K562 (cell line): ENCODE measurements around the gene ARHGEF40. TPM values are rescaled to one million over a fixed set of nuclear protein-coding genes. Genes with fewer than 3 reads are reported as not detected.

Experiments used
- ATAC-seq: fragments of 200-7000 bp; cut with Tn5 transposase; 3 replicates; pipeline ENCODE4 v1.9.1; 2020; ENCODE audit warnings: moderate library complexity
- BruUV-seq: library from RNA; stranded (reverse); fragments of 400-500 nt; replicated peaks from 2 replicates; lab custom pipeline; 2021; lab: Mats Ljungman, UMichigan
- CTCF ChIA-PET: fragments of 300-600 bp; formaldehyde crosslinking; extraction: SDS; loops from one replicate; lab custom pipeline; 2021; ENCODE audit warnings: low intra/inter-chr PET ratio; lab: Yijun Ruan, JAX
- POLR2A ChIA-PET: fragments of 300-600, 350-650 bp; sonication (Branson Sonifier 250); formaldehyde crosslinking; extraction: SDS; loops from one replicate; lab custom pipeline; 2021; ENCODE audit warnings: antibody characterized with exemption, inconsistent platforms; lab: Yijun Ruan, JAX
- DNase-seq, 4 experiments: peaks; one replicate each; pipeline versions ENCODE4 v3.0.0 to v3.0.0-alpha.2; 2011 to 2018; ENCODE audit warnings: low spot score in 3 of 4, mixed read lengths in 3 of 4; ENCODE audit errors: extremely low read depth in 1 of 4
- FAIRE-seq: peaks from 2 replicates; lab custom pipeline; 2011; peaks lifted over from hg19 to GRCh38; lab: Jason Lieb, UNC
- H2AFZ ChIP-seq: 2 replicates; pipeline ENCODE4 v1.6.0; 2011; ENCODE audit warnings: low read depth, low read length, control low read depth, inconsistent platforms
- H3K27ac ChIP-seq: fragments of 200-600 bp; 3 replicates; pipeline ENCODE4 v1.8.0; 2011; ENCODE audit warnings: low read depth, mild to moderate bottlenecking, control low read depth, inconsistent platforms, low read length, moderate library complexity, mixed read lengths; ENCODE audit errors: extremely low read depth
- H3K27me3 ChIP-seq, 2 experiments: fragments of 300-600 bp in 1 of 2; 2 replicates in 1 of 2; 3 replicates in 1 of 2; pipeline versions ENCODE4 v1.6.0 to v1.8.0; 2011; ENCODE audit warnings: inconsistent platforms in 2 of 2, low read length in 2 of 2, mild to moderate bottlenecking in 1 of 2, mixed read lengths in 1 of 2, moderate library complexity in 1 of 2; ENCODE audit not compliant: control insufficient read depth in 2 of 2, insufficient read depth in 2 of 2
- H3K36me3 ChIP-seq: fragments of 300-600 bp; 3 replicates; pipeline ENCODE4 v1.8.0; 2011; ENCODE audit warnings: mild to moderate bottlenecking, low read length, inconsistent platforms; ENCODE audit not compliant: control insufficient read depth, insufficient read depth
- H3K4me1 ChIP-seq, 2 experiments: fragments of 200-600 bp in 1 of 2; replicated peaks in 1 of 2; 2 replicates in 1 of 2; 3 replicates in 1 of 2; pipeline versions ENCODE4 v1.5.1 to v1.8.0; 2011; ENCODE audit warnings: inconsistent platforms in 2 of 2, low read length in 2 of 2, mild to moderate bottlenecking in 1 of 2, mixed read lengths in 1 of 2, moderate library complexity in 1 of 2; ENCODE audit not compliant: control insufficient read depth in 2 of 2, insufficient read depth in 2 of 2
- H3K4me2 ChIP-seq: 2 replicates; pipeline ENCODE4 v1.6.1; 2011; ENCODE audit warnings: low read length, control low read depth, inconsistent platforms, mixed read lengths; ENCODE audit not compliant: insufficient read depth
- H3K4me3 ChIP-seq: fragments of 200-600 bp; sonication (generic), shearing (Covaris generic); 2 replicates; pipeline ENCODE4 v1.5.1; 2016; ENCODE audit warnings: control low read depth, inconsistent platforms
- H3K79me2 ChIP-seq: fragments of 200-600 bp; 3 replicates; pipeline ENCODE4 v1.8.0; 2011; ENCODE audit warnings: low read length, inconsistent platforms; ENCODE audit not compliant: control insufficient read depth, insufficient read depth
- H3K9ac ChIP-seq, 2 experiments: 2 replicates each; pipeline versions ENCODE4 v1.6.0 to v1.6.1; 2011; ENCODE audit warnings: low read depth in 2 of 2, low read length in 2 of 2, control low read depth in 1 of 2, inconsistent platforms in 1 of 2, mild to moderate bottlenecking in 1 of 2, mixed read lengths in 1 of 2; ENCODE audit not compliant: insufficient read depth in 1 of 2
- H3K9me1 ChIP-seq: one replicate; pipeline ENCODE4 v1.6.0; 2011; ENCODE audit warnings: inconsistent platforms, mild to moderate bottlenecking, low read length, moderate library complexity; ENCODE audit not compliant: control insufficient read depth, insufficient read depth
- H3K9me3 ChIP-seq: replicated peaks from 2 replicates; pipeline ENCODE4 v1.5.1; 2011; ENCODE audit warnings: low read depth, low read length, inconsistent platforms; ENCODE audit not compliant: control insufficient read depth, insufficient read depth
- H4K20me1 ChIP-seq: replicated peaks from 2 replicates; pipeline ENCODE4 v1.6.1; 2011; ENCODE audit warnings: low read length, inconsistent platforms, mixed read lengths; ENCODE audit not compliant: control insufficient read depth, insufficient read depth
- CREB1 ChIP-seq, 2 experiments: sonication (generic) in 1 of 2; formaldehyde crosslinking in 1 of 2; IDR thresholded peaks; 2 replicates each; pipeline versions ENCODE4 v1.6.1 to v1.8.0; 2012 to 2022; ENCODE audit warnings: inconsistent platforms in 1 of 2, mild to moderate bottlenecking in 1 of 2, missing genetic modification reagents in 1 of 2, moderate library complexity in 1 of 2
- MEIS2 ChIP-seq: fragments of 450-650 bp; IDR thresholded peaks from 2 replicates; pipeline ENCODE4 v1.6.1; 2014; ENCODE audit warnings: mild to moderate bottlenecking; ENCODE audit not compliant: partially characterized antibody
- SOX6 ChIP-seq: fragments of 450-650 bp; IDR thresholded peaks from 2 replicates; pipeline ENCODE4 v1.6.1; 2014; ENCODE audit warnings: mild to moderate bottlenecking
- ZBTB17 ChIP-seq: fragments of 450-650 bp; formaldehyde crosslinking; IDR thresholded peaks from 2 replicates; pipeline ENCODE4 v1.4.0; 2020; ENCODE audit warnings: mild to moderate bottlenecking
- ZNF146 ChIP-seq: IDR thresholded peaks from one replicate; pipeline ENCODE4 v1.6.1; 2018; ENCODE audit warnings: missing compliant biosample characterization; ENCODE audit not compliant: unreplicated experiment
- ZNF224 ChIP-seq: sonication (generic); formaldehyde crosslinking; IDR thresholded peaks from 2 replicates; pipeline ENCODE4 v1.8.0; 2022; ENCODE audit warnings: mild to moderate bottlenecking, missing genetic modification reagents
- ZNF324 ChIP-seq: fragments of 250-450 bp; sonication (Bioruptor Pico); IDR thresholded peaks from 2 replicates; pipeline ENCODE4 v1.4.0; 2020; ENCODE audit warnings: mild to moderate bottlenecking
- ZNF347 ChIP-seq: fragments of 450-650 bp; formaldehyde crosslinking; IDR thresholded peaks from 2 replicates; pipeline ENCODE4 v1.4.0; 2020; ENCODE audit warnings: low read depth, mild to moderate bottlenecking, moderate library complexity
- ZNF408 ChIP-seq: fragments of 250-450 bp; sonication (Bioruptor Pico); IDR thresholded peaks from 2 replicates; pipeline ENCODE4 v1.4.0; 2020; ENCODE audit warnings: low read depth, mild to moderate bottlenecking, moderate library complexity
- WGBS: fragments of 100-300 bp; shearing (Covaris generic); methylation state at CpG from one replicate; pipeline ENCODE4 v1.1.6; 2016; ENCODE audit warnings: low coverage, mixed read lengths; ENCODE audit not compliant: insufficient coverage; ENCODE audit errors: missing lambda C conversion rate; 5-methylcytosine and 5-hydroxymethylcytosine counted together
- in situ Hi-C: fragments of 300-500 bp; cut with MboI; formaldehyde crosslinking; loops from 4 replicates; pipeline ENCODE4 v1.15.0; 2018; ENCODE audit warnings: inconsistent platforms, mixed read lengths
- intact Hi-C: fragments of 100-400 bp; cut with micrococcal nuclease; formaldehyde crosslinking; loops from 2 replicates; pipeline ENCODE4 v1.14.2; 2022
- polyA plus RNA-seq, 8 experiments: library from polyadenylated mRNA; depleted of rRNA in 4 of 8; stranded (reverse) in 5 of 8; unstranded in 3 of 8; fragments of >200 nt; fragmentation: Nextera tagmentation in 2 of 8; fragmentation: Illumina TruSeq in 1 of 8; extraction: Ambion mirVana in 2 of 8; extraction: Trizol in 1 of 8; gene quantifications; 2 replicates each; pipeline versions ENCODE4 v1.2.1 to v1.2.3, GENCODE V29; 2011 to 2014; ENCODE audit warnings: inconsistent platforms in 1 of 8, missing spikeins in 1 of 8
- total RNA-seq, 7 experiments: library from RNA; depleted of rRNA in 6 of 7; stranded (reverse); fragments of >200 nt in 6 of 7; fragmentation: Illumina TruSeq in 2 of 7; extraction: Trizol in 2 of 7; gene quantifications; 2 replicates each; pipeline versions ENCODE4 v1.2.1 to v1.2.3, GENCODE V29; 2011 to 2021; ENCODE audit warnings: low replicate concordance in 1 of 7
- TF ChIP-seq, protein P1 (sequence below): fragments of 450-650 bp; IDR thresholded peaks from one replicate; pipeline ENCODE4 v1.6.1; 2018; ENCODE audit warnings: mild to moderate bottlenecking, moderate library complexity; ENCODE audit not compliant: partially characterized antibody
- TF ChIP-seq, protein P2 (sequence below), 2 experiments: fragments of 450-650 bp; conservative IDR thresholded peaks; 2 replicates each; pipeline ENCODE4 v1.6.1; 2017; ENCODE audit warnings: mild to moderate bottlenecking in 2 of 2, moderate library complexity in 2 of 2

The ARHGEF40 gene
- total and polyA plus RNA-seq, 9 of the 15 experiments (the other 6 are each of a cell fraction or from before 2014, with no cell fraction given), result 0.42 to 6.3 (median 3.8) TPM

DNA sequence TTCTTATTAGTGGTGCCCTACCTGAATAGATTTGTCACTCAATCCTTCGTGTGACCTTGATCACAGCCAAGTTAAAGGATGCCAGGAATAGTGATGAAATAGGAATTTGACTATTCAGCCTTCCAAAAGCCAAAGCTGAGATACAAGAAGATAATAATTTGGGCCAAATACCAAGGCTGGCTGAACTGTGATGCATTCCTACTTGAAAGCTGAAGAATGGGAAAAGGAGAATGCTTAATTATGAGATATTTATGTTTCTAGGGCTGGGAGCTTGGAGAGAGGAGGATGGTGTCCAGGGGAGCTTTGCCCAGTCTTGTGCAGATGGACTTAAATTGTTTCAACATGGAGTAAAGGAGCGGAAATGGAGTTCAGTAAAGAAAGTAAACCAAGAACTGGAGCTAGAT, 22.7 kb upstream of the ARHGEF40 start:
- H3K27me3 ChIP-seq, result no peaks in the 10 kb centered on the region
- BruUV-seq, result no TSS peak
- no peaks in the 10 kb centered on the region for H3K36me3 ChIP-seq
- no peaks in the 10 kb centered on the region for H3K79me2 ChIP-seq
- 54% methylated on average over 2 of the region's 2 CpGs for WGBS
- no peaks in the 10 kb centered on the region for H4K20me1 ChIP-seq
- CTCF ChIA-PET, result no interaction called here
- no peaks in the 10 kb centered on the region for H3K9me3 ChIP-seq
- H3K9me1 ChIP-seq, result no peaks in the 10 kb centered on the region
- no peak overlapping the region; the same call in 1 of the 2 replicates for H2AFZ ChIP-seq
- DNase-seq (no peak), FAIRE-seq (no peak), ATAC-seq (no peak)
- H3K9ac ChIP-seq, result no peak overlapping the region
- POLR2A ChIA-PET, result interaction anchor here (1.3 to 1.9 kb wide), 3 partner anchors 10 to 32 kb away, joined by 4 to 5 read pairs (median 5); partner anchors contain the start of gene RNASE8
- H3K4me2 ChIP-seq, result no peak overlapping the region
- in situ Hi-C loops (no loop called here), intact Hi-C loops (no loop called here)
- H3K4me1 ChIP-seq, result peaks cover 5 to 18% of the 10 kb centered on the region in 2 experiments; a peak in 4 of 5 replicates
- 0 out of 2 replicates have a peak, but pooled peaks have one; percentile 36 for TF ChIP-seq ZBTB17
- TF ChIP-seq, protein P1, sequence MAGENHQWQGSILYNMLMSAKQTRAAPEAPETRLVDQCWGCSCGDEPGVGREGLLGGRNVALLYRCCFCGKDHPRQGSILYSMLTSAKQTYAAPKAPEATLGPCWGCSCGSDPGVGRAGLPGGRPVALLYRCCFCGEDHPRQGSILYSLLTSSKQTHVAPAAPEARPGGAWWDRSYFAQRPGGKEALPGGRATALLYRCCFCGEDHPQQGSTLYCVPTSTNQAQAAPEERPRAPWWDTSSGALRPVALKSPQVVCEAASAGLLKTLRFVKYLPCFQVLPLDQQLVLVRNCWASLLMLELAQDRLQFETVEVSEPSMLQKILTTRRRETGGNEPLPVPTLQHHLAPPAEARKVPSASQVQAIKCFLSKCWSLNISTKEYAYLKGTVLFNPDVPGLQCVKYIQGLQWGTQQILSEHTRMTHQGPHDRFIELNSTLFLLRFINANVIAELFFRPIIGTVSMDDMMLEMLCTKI, result no peak
- no peak overlapping the region for H3K27ac ChIP-seq
- H3K4me3 ChIP-seq, result no peak overlapping the region

DNA sequence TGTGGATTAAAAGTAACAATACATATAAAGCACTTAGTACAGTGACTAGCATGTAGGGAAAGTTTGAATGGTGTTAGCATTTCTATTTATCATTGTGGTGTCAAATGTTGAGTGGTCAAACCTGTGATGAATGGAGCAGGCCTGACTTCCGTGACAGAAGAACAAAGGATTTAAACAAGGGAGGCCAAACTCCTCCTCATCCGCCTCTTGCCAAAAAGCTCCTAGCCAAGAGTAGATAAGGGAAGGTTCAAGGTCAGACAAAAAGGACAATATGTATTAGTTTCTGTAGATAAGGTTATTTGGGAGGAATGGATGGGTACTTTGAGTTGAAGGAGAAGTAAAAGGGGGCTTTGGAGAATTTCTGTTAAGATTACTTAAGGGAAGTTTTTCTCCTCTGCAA, 21.5 kb upstream of the ARHGEF40 start:
- peak in 1 of 4 experiments; percentile 24 for DNase-seq
- intact Hi-C loops (no loop called here), in situ Hi-C loops (no loop called here)
- no peaks in the 10 kb centered on the region for H3K27me3 ChIP-seq
- no peaks in the 10 kb centered on the region for H3K36me3 ChIP-seq
- H3K4me3 ChIP-seq, result no peak overlapping the region
- H3K27ac ChIP-seq, result no peak overlapping the region
- CTCF ChIA-PET, result interaction anchor here (0.6 kb wide), 1 partner anchor 53 kb away, joined by 3 read pairs; no protein-coding TSS in a partner anchor
- 34% methylated on average over 2 of the region's 2 CpGs for WGBS
- no peaks in the 10 kb centered on the region for H4K20me1 ChIP-seq
- no peak overlapping the region for H3K9ac ChIP-seq
- peaks cover 5 to 14% of the 10 kb centered on the region in 2 experiments; a peak in 4 of 5 replicates for H3K4me1 ChIP-seq
- BruUV-seq, result no TSS peak
- POLR2A ChIA-PET, result interaction anchor here (0.6 to 1.4 kb wide), 3 partner anchors 10 to 33 kb away, joined by 3 to 5 read pairs (median 4); no protein-coding TSS in a partner anchor
- FAIRE-seq, result no peak
- ATAC-seq, result no peak
- H3K9me3 ChIP-seq, result no peaks in the 10 kb centered on the region
- no peak overlapping the region for H3K4me2 ChIP-seq
- H3K79me2 ChIP-seq, result no peaks in the 10 kb centered on the region
- peak overlapping the region; percentile 54 for H2AFZ ChIP-seq
- no peaks in the 10 kb centered on the region for H3K9me1 ChIP-seq
- TF ChIP-seq, protein P2, sequence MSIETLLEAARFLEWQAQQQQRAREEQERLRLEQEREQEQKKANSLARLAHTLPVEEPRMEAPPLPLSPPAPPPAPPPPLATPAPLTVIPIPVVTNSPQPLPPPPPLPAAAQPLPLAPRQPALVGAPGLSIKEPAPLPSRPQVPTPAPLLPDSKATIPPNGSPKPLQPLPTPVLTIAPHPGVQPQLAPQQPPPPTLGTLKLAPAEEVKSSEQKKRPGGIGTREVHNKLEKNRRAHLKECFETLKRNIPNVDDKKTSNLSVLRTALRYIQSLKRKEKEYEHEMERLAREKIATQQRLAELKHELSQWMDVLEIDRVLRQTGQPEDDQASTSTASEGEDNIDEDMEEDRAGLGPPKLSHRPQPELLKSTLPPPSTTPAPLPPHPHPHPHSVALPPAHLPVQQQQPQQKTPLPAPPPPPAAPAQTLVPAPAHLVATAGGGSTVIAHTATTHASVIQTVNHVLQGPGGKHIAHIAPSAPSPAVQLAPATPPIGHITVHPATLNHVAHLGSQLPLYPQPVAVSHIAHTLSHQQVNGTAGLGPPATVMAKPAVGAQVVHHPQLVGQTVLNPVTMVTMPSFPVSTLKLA (conservative IDR thresholded peaks at IDR 0.05), result no peak
- no peak for TF ChIP-seq CREB1 (IDR thresholded peaks at IDR 0.05)
- TF ChIP-seq CREB1 (CRISPR knock-in tag; IDR thresholded peaks at IDR 0.05), result no peak
- TF ChIP-seq ZNF324, result no peak
- TF ChIP-seq ZNF347 (CRISPR knock-in tag), result no peak
- no peak for TF ChIP-seq ZNF408 (CRISPR knock-in tag)
- peak; percentile 55; the same call in 1 of the 2 replicates for TF ChIP-seq SOX6
- TF ChIP-seq MEIS2, result peak; percentile 61
- no peak for TF ChIP-seq ZNF224 (CRISPR knock-in tag)
- TF ChIP-seq ZNF146 (CRISPR knock-in tag), result no peak
